ENCODE results near the gene DEAF1. TPM values are rescaled to one million over a fixed set of nuclear protein-coding genes. Genes with fewer than 3 reads are reported as not detected.
"Not testable (repeated sequence)": the region's sequence is repeated elsewhere in the genome, so short reads cannot be mapped to it uniquely, and the experiment has no call there.

Gene DEAF1
- total RNA-seq, 1 donor from 2014 or later: 25.9 TPM

DNA sequence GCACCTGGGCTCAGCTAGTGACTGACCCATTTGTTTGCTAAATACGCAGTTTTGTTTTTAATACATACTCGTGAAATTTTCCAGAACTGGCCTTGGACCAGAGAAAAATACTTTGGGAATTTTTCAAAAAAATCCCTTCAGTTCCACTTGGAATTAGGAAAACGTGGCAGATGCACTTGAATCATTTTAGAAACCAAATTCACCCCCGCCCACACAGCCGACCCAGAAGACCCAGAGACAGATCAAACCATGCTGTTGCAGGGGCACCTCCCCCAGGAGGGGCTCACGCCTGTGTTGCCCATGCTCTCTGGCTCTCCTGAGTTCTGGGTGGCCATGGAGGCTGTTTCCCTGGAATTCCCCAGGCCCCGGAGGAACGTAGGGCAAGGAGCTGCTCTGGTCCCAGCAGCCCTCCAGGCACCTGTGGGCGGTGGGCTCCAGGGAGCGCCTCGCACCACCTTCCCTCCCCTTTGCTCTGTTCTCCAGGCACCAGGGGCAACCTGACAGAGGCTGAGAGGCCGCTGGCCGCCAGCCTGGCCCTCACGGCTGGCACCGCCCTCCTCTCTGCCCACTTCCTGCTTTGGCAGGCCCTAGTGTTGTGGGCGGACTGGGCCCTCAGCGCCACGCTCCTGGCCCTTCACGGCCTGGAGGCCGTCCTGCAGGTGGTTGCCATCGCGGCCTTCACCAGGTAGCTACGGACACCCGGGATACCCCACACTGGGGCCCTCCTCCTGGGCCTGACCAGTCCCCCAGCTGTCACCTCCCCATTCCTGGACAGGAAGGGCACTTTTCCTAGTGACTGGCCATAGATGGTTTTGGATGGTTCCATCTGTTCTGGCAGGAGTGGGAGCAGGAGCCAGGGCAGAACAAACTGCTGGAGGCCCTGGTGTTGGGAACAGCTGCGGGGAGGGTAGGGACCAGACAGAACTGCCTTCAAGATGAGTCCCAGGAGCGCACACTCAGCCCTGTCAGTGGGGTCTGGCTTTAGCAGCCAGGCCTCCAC lies 7.7 kb upstream of the DEAF1 start:
- no peak for DNase-seq (ENCODE audit: low spot score)

DNA sequence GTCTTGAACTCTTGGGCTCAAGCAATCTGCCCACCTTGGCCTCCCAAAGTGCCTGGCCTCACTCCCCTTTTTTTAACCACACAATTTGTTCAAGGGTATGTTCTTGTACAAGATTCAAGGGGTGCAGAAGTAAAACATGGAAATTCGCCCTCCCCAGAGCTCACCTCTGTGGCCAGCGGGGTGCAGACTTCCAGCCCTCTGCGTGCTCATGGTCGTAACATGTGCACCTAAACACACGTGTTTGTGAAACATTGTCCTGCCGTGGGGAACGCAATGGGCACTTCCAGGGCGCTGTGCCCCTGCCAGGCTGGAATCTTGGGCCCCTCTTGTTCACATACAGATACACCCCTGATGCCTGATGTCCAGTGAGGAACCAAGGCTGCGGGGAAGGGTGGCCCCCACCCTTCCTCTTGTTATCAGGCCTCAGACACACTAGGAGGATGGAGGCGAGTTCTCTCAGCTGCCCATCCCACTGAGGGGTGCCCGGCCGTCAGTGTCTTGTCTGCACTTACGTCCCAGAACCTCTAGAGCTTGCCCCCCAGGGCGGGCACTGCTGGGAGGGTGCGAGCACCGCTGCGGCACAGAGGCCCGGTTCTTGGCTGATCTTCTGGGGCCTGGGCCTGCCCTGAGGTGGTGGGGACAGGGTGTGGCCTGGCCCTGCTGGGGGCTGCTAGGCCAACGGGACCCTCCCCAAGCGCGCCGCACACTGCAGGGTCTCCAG lies 6.9 kb upstream of the DEAF1 start:
- no peak for DNase-seq (ENCODE audit: low spot score)

DNA sequence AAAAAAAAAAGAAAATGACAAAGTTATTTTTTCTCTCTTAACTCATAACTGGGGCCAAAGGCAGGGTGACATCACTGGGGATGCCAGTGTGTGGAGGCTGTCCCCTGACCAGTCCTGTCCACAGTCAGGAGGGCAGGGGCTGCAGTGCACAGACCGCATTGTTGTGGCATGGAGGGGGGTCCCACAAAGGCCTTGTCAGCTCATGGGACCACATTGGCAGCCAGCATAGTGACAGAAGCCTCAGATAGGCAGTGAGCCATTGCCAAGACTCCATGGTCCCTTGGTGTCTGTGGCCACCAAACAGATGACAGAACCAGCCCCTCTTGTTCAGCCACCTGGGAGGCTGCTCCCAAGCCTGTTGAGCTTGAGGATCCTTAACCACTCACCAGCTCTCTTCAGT lies 4.7 kb upstream of the DEAF1 start:
- no peak for DNase-seq (ENCODE audit: low spot score)

DNA sequence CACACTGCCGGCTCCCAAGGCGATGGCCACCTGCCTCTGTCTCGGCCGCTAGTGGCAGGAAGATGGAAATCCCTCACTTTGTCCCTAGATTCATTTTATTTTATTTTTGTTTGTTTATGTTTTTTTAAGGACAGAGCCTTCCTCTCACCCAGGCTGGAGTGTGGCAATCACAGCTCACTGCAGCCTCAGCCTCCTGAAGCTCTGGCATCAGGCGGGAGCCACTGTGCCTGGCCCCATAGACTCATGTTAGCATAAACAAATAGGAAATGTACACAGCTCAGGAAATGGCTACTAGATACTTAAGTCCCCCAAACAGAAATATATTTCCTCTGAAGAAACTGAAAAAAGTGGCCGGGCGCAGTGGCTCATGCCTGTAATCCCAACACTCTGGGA lies 4.1 kb upstream of the DEAF1 start:
- no peak for DNase-seq (ENCODE audit: low spot score)

DNA sequence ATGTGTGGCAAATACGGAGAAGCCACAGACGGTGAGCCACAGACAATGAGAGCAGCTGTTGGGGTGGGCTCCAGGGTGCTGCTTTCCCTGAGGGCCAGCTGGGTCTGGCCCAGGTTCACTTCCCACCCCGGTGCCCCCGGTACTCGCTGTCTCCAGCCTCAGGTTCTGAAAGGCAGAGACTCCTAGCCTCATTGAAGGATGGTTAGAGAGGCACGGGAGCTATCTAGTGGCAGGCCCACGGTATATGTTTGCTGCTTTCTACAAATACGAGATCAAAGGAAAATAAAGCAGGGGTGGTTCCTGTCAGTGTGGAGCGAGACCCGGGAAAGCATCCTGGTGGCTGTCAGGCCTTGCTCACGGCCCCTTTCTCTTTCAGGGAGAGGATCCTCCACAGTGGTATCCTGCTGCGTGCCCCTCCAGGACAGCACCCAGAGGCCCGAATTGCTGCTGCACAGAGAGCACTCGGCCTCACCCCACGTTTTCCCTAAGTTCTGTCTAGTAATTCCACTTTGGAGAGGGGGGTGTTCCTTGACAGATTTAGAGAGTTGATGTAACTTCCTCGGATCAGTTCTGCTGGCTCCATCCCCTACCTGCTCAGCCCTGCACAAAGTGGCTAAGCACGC lies 3.6 kb upstream of the DEAF1 start:
- DNase-seq (ENCODE audit: low spot score): no peak

DNA sequence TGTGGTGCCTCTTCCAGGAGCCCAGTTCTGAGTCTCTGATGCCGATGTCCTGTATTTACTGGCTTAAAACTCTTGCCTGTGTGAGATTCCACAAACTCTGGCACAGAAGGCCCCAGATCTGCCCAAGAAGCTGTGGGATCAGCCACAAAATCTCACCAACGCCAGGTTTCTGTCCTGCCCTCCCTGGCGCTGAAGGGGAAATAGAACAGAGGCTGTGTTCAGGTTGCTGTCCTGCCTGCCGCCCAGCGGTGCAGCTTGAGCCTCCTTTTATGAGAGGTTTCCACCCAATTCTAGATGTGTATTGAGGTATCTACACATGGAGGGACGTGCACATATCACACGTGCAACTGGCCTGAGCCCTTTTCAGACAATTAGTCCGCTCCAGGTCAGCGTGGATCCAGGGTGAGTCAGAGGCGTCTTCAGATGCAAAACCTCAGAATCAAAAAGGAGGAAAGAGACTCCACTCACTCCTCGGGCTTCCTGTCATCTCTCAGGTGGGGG lies 2.8 kb upstream of the DEAF1 start:
- no peak for DNase-seq (ENCODE audit: low spot score)

DNA sequence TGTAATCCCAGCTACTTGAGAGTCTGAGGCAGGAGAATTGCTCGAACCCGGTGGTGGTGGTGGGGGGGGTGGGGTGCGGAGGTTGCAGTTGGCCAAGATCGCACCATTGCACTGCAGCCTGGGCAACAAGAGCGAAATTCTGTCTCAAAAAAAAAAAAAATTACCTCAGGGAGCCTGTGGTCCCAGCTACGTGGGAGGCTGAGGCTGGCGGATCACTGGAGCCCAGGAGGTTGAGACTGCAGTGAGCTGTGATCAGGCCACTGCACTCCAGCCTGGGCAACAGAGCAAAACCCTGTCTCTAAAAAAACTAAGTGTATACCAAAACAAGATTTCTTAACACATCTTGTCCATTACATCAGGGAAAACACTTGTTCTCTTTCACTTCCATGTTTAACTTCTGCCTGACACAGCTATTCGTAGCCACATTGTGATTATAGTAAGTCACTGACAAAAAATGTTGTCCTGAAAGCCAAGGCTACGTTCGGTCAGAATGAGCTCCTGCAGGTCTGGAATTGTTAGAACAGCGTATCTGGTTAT lies 2.0 kb upstream of the DEAF1 start:
- no peak for DNase-seq (ENCODE audit: low spot score)

DNA sequence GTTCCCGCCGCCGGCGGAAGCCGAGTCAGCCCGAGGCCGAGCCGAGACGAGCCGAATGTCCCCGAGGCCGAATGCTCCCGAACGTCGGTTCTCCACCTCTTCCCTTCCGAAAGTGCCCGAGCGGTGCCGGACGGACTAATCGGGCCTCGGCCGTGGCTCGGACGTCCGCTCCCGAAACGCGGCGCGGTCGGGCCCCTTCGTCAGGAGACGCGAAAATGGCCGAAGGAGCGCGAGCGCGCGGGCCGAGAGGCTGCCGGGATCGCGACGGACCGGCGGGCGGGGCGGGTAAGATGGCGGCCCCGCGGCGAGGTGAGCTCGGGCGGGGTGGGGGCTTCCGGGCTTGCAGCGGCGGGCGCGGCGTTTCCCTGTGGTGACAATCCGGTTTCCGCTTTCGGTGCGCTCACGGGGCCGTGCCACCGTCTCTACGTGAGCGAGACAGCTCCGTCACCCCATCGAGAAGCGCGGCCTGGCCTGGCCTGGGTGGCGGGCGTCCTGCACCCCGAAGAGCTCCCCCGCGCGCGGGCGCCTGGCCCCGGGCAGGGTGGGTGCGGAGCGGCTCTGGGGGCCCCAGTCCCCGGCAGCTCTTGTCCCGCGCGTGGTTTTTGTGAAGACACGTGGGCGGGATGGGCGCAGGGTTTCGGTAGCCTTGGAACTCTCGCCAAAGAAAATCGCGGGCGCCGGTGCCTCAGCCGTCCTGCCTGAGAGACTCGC lies 671 bp upstream of the DEAF1 start, which contains the start of gene TMEM80:
TMEM80 (plus strand) TSS at position 279 of the 711 bp plus-strand sequence; CDS start at position 291, 12 bp downstream.
- peak; percentile 100 for DNase-seq (ENCODE audit: low spot score)

DNA sequence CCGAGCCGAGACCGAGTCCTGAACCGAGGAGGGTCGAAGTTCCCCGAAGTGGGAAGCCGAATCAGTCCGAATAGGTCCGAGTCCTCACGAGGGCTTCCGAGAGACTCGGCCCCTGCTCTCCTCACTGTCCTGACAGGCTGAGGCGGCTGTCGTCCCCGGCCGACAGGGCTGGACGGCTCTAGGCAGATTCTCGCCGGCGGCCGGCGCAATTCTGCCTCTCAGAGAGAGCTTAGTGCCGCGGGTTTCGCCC lies 191 bp upstream of the DEAF1 start:
- no peak for DNase-seq (ENCODE audit: low spot score)

DNA sequence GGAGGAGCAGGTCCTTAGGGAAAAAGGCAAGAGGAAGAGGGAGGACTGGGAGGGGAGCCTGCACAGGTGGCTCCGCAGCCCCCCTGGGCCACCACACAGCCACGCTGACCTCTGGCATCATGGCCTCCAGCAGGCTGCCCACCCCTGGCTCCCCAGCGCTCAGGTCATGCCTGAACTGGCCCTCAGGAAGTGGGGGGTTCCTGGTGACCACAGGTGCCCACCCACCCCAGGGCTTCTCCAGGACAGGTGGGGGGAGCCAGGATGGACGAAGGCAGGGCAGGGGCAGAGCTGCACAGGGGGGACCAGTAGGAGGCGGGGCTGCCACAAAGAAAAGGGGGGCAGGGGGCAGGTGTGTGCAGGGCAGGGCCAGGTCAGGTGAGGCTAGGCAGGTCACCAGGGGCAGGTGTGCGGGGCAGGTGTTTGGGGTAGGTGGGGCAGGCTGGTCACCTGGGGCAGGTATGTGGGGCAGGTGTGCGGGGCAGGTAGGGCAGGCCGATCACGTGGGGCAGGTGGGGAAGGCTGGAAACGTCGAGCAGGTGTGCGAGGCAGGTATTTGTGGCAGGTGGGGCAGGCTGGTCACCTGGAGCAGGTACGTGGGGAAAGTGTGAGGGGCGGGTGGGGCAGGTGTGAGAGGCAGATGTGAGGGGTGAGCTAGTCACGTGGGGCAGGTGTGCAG lies 997 bp downstream of the DEAF1 start:
- DNase-seq (ENCODE audit: low spot score): no peak

DNA sequence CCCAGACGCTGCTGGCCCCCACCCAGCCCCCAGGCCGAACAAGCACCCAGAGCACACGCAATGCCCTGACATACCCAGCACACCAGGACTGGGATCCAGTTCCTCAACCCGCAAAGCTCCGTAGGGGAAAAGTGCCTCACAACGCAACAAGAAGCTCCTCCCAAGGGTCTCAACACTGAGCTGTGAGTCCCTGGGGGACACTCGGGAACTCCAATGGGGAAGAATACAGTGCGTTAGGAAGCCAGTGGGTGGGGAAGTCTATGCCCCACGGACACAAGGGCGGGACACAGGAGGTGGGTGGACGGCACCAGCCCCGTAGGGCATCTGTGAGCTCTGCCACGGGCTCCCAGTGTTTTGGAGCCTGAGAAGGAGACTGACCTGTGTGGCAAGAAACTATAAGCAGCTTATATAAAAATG lies 1.6 kb downstream of the DEAF1 start:
- DNase-seq (ENCODE audit: low spot score): no peak

DNA sequence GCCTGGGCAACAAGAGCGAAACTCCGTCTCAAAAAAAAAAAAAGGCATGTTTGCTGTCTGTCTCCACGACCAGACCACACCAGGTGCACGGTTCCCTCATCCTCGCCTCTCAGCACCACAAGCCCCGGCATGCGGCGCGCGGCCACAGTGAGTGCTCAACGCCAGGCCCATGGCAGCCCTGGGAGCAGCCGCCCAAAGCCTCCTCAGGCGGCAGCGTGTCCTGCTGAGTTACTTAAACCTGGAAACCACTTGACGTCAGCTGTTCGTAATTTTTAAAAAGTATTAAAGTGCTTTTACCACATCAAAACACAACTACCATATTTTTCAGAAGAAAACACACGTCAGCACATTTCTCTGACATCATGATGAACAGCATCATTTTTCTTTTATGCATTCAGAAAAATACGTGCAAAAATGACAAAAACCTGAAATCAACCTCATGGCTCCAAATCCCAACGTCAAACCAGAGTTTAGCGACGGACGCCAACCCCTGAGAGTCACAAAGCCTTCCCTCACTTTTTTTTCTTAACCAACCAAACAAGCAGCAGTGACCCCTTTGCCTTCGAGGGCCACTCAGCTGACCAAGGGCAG lies 2.1 kb downstream of the DEAF1 start:
- no peak for DNase-seq (ENCODE audit: low spot score)

DNA sequence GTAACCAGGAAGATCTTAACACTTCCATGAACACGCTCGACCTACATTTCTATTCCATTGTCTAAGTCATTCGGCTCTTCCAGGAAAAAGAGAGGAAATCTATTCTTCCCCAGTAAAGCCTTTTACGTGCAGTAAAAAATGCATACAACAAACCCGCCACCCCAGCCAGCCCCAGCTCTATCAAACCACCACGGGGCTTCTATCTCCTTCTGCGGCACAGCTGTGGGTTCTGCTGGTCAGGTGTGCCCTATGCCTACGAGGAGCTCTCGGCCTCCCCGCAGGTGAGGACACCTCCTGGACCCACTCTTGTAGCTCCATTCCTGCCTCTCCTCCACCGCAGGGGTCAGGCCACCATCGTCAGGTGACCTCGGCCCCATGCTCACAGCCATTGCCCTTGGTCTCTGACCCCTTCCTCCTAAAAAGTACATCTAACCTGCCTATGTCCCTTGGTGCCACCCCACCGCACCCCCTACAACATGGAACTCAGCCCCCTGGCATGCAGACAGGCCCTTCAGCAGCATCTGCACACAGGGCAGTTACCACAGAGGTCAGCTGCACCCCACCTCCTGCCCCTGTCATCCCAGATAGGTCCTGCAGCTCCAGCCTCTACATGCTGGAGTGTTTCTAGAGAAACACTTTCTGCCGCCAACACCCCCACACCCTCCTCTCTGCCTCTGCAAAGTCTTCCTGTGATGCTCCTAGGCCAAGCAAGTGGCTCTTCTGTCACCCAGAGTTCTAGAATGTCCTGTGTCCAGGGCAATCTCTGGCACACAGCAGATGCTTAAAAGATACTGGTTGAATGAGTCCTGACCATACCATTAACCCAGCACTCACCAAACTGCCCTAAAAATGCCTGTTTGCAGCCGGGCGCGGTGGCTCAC lies 3.1 kb downstream of the DEAF1 start:
- no peak for DNase-seq (ENCODE audit: low spot score)

DNA sequence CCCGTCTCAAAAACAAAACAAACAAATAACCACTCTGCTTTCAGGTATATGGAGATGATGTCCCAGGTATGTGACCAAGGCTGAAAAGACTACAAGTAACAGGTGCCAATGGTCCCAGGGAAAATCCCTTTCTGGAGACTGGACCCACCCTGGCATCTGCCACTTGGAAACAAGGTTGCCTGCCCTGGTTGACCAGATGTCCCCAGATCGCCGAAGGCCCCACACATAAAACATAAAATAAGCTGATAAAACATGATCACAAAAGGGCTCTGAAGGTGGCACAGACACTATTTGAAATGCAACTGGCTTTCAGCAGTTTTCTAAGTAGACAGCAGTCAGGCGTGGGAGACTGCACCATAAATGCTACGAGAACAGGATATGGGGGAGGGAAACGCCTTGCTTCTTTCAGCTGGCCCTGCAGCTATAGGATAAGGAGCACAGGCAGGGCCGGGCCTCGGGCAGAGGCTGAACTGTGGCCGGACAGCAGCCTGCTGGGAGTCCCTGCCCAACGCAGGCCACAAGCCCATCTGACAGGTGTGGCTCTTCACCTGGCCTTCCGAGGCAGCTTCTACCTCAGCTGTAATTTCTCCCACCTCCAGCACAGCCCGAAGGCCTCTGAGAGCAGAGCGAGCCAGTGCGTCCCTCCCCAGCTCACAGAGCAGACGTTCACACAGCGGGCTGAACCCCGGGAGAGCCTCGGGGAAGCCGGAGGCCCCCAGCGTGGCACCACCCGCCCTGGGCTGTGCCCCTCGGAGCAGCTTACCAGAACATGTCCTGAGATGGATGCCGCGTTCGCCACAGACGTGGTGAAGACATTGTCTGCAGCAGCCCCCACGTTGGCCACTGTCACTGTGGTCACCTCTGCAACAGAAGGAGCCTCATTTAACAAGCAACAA lies 4.0 kb downstream of the DEAF1 start:
- DNase-seq (ENCODE audit: low spot score): no peak

DNA sequence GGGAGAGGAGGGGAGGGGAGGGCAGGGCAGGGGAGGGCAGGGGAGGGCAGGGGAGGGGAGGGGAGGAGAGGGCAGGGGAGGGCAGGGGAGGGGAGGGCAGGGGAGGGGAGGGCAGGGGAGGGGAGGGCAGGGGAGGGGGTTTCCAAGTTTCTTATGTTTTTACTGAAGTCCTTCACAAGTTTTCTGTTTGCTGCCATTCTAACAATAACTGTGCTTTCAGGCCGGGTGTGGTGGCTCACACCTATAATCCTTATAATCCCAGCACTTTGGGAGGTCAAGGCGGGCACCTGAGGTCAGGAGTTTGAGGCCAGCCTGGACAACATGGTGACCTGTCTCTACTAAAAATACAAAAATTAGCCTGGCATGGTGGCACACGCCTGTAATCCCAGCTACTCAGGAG lies 4.8 kb downstream of the DEAF1 start:
- DNase-seq (ENCODE audit: low spot score): not testable (repeated sequence)

DNA sequence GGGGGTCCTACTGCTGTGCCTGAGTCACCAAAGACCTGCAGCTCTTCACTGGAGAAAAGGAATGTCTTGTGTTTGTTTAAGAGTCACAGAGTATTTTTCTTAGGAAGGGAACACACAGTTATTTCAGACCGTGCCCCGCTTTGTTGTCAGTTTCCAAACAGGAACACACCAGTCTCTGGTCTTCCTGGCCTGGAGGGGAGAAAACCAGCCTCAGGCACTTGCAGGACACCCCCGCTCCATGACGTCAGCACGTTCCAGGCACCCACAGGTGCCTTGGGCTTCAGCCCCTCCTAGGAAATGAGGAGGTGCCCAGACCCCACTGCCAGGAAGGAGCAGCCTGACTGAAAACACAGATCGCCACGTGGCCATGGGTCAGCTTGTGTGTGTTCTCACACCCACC lies 5.4 kb downstream of the DEAF1 start:
- DNase-seq (ENCODE audit: low spot score): no peak

DNA sequence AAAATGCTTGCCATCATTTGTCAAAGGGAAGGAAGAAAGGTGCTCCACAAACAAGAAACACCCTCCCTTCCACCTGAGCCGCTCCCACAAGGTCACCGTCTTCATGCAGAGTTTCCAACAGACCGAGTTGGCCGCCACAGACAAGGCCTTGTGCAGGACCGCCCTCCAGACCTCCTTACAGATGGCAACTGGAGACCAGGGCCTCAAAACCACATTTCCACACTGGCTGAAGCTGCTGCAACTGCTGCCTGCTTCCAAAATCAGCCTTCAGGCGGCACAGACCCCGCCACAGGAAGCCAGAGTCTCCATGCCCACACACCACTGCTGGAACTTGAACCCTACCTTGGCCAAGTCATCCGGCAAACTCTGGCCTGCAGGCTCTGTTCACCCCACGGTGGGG lies 6.3 kb downstream of the DEAF1 start:
- no peak for DNase-seq (ENCODE audit: low spot score)

DNA sequence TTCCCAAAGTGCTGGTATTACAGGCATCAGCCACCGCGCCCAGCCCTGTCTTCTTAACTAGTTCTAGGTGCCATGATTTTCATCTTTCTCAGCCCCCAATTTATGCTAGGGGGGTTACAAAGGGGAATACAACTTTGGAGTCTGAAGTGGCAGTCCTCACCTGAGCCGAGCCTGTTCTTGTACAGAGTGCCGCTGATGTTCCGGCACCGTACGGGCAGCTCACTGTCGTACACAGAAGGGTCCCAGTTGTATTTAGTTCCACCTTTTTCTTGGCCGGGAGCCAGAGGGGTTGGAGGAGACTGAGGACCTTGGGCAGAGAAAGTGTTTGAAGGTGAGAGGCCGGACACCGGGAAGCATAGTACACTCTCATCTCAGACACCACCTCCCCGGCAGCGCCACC lies 7.3 kb downstream of the DEAF1 start:
- no peak for DNase-seq (ENCODE audit: low spot score)

Data from mesenteric fat pad (tissue), 1 donor.